HG02571 (cell line): Measurements from ENCODE around the gene S100A7A.
"Not testable (repeated sequence)": the region's sequence is repeated elsewhere in the genome, so short reads cannot be mapped to it uniquely, and the experiment has no call there.

Experiments
- ATAC-seq: cut with Tn5 transposase; IDR thresholded peaks from one replicate; pipeline ENCODE4 v1.9.1; 2021; ENCODE audit warnings: mild to moderate bottlenecking, moderate library complexity; ENCODE audit not compliant: unreplicated experiment

Gene S100A7A

GRCh38 chr1:153448851-153449250 is 32.5 kb downstream of the S100A7A start:
- not testable (repeated sequence) for ATAC-seq

DNA sequence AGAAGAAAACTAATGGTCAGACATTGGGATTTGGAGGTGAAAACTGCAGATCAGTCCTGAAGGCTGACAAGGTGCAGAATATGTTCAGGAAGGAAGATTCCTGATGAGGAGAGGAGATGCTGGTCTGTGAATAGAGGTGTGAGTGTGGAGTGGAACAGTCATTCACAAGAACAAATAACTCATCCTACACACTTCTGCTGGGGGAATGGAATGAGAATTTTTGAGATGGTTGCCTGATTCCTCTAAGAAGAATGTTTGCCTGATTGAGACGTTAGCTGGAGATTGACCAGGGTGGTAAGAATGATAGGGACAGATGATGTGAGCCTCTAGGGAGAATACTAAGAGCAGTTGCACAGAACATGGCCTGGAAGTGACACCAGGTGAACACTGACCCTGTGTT is 40.1 kb downstream of the S100A7A start:
- ATAC-seq = no peak

GRCh38 chr1:153459655-153460054 is 43.3 kb downstream of the S100A7A start:
- no peak for ATAC-seq

- no peak for ATAC-seq
These were observed 44.2 kb downstream of the S100A7A start, which contains the start of gene S100A7 for GRCh38 chr1:153460551-153460950. Gene S100A7 (minus strand): TSS chr1:153460651. CDS start chr1:153459013, 1,638 bp downstream.

- not testable (repeated sequence) for ATAC-seq
These were observed 46.4 kb downstream of the S100A7A start for GRCh38 chr1:153462741-153463140.

DNA sequence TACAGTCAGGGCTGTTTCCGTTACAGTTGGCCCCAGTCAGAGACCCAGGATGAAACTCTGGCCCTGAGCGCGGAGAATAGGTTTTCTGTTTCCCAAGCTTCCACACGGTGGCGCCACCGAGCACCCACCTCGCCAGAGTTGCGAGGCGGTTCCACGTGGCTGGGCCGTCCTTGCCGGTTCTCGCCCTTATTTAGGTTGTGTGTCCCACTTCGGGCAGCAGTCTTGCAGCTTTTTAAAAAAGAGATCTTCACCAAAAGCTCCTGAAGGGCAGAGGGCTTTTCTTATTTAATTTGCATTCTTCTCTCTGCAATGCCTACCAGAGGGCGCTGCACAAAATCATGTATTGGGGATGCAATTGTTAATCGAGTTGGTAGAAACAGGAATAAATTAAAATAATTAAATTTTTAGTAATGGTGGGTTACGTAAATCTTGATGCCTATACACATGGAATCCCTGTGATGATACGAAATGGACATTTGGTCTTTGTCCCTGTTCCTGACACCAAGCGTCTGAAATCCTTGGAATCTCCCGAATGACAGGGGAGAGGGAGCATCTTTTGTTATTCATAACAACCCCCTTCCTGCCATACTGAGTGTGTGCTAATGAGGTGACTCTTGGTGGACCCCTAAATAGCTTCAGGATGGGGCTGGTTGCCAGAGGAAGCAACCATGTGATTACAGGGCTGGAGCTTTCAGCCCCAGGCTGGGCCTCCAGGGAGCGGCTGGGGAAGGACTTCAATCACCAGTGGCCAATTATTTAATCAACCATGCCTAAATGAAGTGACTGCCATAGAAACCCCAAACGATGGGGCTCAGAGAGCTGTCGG is 49.7 kb downstream of the S100A7A start:
- no peak for ATAC-seq

- no peak for ATAC-seq
These were observed 50.6 kb downstream of the S100A7A start for GRCh38 chr1:153466908-153467307.

DNA sequence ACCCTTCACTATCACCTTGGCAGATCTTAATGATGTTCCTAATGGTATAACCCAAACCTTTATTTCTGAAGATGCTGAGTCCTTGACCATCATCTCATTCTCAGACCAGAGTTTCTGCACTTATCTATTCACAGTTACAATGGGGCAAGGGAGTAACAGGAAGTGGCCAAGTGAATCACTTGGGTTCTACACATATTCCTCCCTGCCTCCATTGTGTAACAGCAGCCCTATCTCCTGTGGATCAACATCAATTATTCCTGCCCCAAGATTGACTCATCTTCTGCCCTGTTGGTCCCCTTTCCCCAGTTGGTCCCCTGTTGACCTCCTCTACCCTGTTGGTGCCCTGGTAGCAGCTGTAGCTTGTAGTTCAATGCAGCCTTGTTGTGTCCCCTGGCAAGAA is 54.4 kb downstream of the S100A7A start:
- ATAC-seq = no peak
